ENCODE data around the gene TMEM30A.

TMEM30A gene

DNA sequence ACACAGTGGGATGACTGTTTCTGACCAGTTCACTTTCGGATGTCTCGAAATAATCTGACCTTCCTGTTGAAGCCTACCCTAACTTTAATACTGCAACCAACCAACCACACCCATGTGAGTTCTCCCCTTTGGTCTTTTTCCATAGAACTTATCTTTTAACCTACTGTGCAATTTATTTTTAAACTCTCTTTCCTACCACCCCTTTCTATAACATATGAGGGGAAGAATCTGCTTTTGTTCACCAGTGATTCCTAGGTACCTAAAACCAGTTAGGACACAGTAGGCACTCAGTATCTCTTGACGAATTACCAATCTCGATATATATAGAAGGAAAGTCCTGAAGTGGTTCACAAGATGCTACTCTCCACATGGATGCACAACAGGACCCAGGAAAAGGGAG is 48.0 kb downstream of the TMEM30A start:
- WGBS (ENCODE audit: insufficient coverage, insufficient read length) = no CpG with 5 or more reads among the region's 4 CpGs
- H3K27ac ChIP-seq (ENCODE audit: low read length) = no peak overlapping the region
- H3K9me3 ChIP-seq (ENCODE audit: control insufficient read depth, insufficient read depth, low read length) = no peaks in the 10 kb centered on the region
- H3K36me3 ChIP-seq (ENCODE audit: control insufficient read depth, insufficient read depth, low read length) = peaks cover 8% of the 10 kb centered on the region; the same call in 1 of the 2 replicates
- H3K27me3 ChIP-seq (ENCODE audit: control insufficient read depth, insufficient read depth, low read length) = no peaks in the 10 kb centered on the region
- no peak overlapping the region for H3K4me3 ChIP-seq (ENCODE audit: low read length)
- DNase-seq (ENCODE audit: low read depth, low spot score) = no peak
- peaks cover 5% of the 10 kb centered on the region; the same call in 1 of the 2 replicates for H3K4me1 ChIP-seq (ENCODE audit: control insufficient read depth, insufficient read depth, low read length)

DNA sequence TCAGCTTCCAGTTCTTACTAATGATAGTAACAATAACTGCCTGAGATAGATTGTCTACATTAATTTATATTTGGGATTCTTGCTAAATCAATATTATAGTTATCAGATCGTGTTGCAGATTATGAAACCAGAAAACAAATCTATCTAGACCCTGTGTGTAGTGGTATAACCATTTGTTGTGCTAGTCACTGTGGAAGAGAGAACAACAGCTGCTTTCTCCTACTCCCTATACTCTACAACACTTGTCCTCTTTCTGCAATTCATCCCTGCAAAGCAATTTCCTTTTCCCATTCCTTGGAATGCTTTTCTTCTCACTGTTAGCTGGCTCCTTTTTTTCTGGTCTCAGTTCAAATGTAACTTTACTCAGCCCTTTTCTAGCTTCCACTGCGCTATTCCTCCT is 49.3 kb downstream of the TMEM30A start:
- DNase-seq (ENCODE audit: low read depth, low spot score) = no peak
- no peak overlapping the region for H3K27ac ChIP-seq (ENCODE audit: low read length)
- H3K4me1 ChIP-seq (ENCODE audit: control insufficient read depth, insufficient read depth, low read length) = peaks cover 5% of the 10 kb centered on the region; the same call in 1 of the 2 replicates
- H3K4me3 ChIP-seq (ENCODE audit: low read length) = no peak overlapping the region
- H3K27me3 ChIP-seq (ENCODE audit: control insufficient read depth, insufficient read depth, low read length) = no peaks in the 10 kb centered on the region
- H3K36me3 ChIP-seq (ENCODE audit: control insufficient read depth, insufficient read depth, low read length) = peaks cover 8% of the 10 kb centered on the region; the same call in 1 of the 2 replicates
- no peaks in the 10 kb centered on the region for H3K9me3 ChIP-seq (ENCODE audit: control insufficient read depth, insufficient read depth, low read length)
- no CpG with 5 or more reads among the region's 2 CpGs for whole genome bisulfite sequencing (ENCODE audit: insufficient coverage, insufficient read length)

DNA sequence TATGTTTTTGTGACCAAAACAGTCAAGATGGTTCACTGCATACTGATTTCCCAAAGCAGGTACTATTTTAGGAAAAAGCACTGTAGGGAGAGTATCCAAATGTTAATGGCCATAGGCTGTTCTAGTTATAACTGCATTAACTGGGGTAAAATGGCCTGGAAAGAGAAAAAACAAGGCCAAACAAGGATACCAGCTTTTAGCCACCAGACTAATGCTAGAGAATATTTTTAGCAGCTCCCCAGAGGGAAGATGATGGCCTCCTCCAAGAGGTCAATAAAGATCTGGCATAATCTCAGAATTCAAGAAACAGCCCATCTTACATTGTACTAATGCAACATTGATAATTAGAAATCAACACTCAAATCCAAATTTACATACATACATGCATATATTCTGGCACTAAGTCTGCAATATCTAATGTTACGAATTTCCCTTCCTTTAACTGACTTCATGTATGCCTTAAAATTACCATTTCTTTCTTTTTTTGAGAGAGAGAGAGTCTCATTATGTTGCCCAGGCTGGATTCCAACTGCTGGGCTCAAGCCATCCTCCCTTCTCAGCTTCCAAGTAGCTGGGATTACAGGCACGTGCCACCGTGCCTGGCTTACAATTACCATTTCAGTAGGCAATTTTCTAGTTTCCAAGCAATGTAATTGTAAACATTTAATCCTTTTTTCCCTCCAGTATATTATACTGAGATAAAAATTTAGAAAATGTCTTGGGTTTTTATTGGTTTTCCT is 50.3 kb downstream of the TMEM30A start:
- Histone ChIP-seq H3K4me1 (ENCODE audit: control insufficient read depth, insufficient read depth, low read length) (peaks cover 5% of the 10 kb centered on the region; the same call in 1 of the 2 replicates), H3K27me3 (ENCODE audit: control insufficient read depth, insufficient read depth, low read length) (no peaks in the 10 kb centered on the region), H3K36me3 (ENCODE audit: control insufficient read depth, insufficient read depth, low read length) (peaks cover 8% of the 10 kb centered on the region; the same call in 1 of the 2 replicates), H3K27ac (ENCODE audit: low read length) (no peak overlapping the region), H3K9me3 (ENCODE audit: control insufficient read depth, insufficient read depth, low read length) (no peaks in the 10 kb centered on the region), H3K4me3 (ENCODE audit: low read length) (no peak overlapping the region)
- DNase-seq (ENCODE audit: low read depth, low spot score) = no peak
- WGBS (ENCODE audit: insufficient coverage, insufficient read length) = no CpG with 5 or more reads among the region's 3 CpGs

DNA sequence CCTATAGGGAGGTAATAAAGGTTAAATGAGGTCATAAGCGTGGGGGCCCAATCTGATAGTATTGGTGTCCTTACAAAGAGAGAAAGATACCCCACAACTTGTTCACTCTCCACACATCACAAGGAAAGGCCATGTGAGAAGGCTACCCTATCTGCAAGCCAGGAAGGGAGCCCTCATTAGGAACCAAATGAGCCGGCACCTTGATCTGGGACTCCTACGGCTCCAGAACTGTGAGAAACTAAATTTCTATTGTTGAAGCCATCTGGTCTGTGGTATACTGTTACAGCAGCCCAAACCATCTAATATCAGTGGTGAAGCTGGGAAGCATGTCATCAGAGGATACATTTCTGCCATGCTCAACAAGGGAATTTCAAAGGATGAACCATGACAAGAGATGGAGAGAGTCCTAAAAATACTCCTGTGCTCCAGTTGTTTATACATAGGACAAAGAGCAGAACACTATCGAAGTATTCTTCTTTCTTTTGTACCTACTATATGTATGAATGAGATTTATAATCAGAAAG is 51.4 kb downstream of the TMEM30A start:
- no peak overlapping the region for H3K4me3 ChIP-seq (ENCODE audit: low read length)
- no peak for DNase-seq (ENCODE audit: low read depth, low spot score)
- WGBS (ENCODE audit: insufficient coverage, insufficient read length) = no CpG with 5 or more reads among the region's 4 CpGs
- H3K27ac ChIP-seq (ENCODE audit: low read length) = no peak overlapping the region
- H3K9me3 ChIP-seq (ENCODE audit: control insufficient read depth, insufficient read depth, low read length) = no peaks in the 10 kb centered on the region
- peaks cover 2% of the 10 kb centered on the region; the same call in 1 of the 2 replicates for H3K36me3 ChIP-seq (ENCODE audit: control insufficient read depth, insufficient read depth, low read length)
- H3K4me1 ChIP-seq (ENCODE audit: control insufficient read depth, insufficient read depth, low read length) = peaks cover 5% of the 10 kb centered on the region; the same call in 1 of the 2 replicates
- no peaks in the 10 kb centered on the region for H3K27me3 ChIP-seq (ENCODE audit: control insufficient read depth, insufficient read depth, low read length)

DNA sequence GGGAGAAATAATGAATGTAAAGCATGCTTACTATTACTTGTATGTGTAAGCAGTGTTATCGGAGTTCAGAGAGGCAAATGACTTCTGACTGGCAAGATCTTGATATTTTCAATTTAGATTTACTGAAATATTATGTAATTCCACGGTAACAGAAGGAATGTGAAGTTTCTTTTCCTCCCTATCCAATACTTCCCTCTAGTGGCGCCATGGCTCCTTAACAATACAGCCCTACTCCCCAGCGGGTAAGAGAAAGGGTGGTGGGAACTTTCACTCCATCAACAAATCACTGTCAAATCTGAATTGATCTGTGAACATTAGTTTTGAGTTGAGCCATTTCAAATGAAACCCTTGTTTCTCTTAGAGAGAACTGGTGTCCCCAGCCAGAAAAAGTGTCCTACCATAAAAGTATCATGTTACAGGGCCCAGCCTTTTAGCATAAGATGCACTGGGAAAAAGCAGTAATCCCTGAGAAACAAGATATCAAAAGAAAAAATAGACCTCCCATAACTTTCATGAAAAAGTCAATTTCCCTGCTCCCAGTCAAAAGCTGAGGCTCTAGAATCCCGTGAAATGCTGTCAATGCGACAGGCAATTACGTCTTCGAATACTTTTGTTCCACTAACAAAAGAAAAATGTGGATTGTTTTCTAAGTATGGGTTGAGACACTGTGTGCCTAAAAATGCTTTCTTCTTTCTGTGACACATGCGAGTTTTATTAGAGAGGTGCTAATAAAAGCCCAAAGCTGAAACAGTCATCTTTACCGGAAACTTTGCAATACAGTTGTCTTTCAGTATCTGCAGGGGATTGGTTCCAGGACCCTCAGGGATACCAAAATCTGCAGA is 53.9 kb downstream of the TMEM30A start:
- H3K27me3 ChIP-seq (ENCODE audit: control insufficient read depth, insufficient read depth, low read length) = no peaks in the 10 kb centered on the region
- WGBS (ENCODE audit: insufficient coverage, insufficient read length) = no CpG with 5 or more reads among the region's 10 CpGs
- H3K4me3 ChIP-seq (ENCODE audit: low read length) = no peak overlapping the region
- no peak for DNase-seq (ENCODE audit: low read depth, low spot score)
- H3K9me3 ChIP-seq (ENCODE audit: control insufficient read depth, insufficient read depth, low read length) = no peaks in the 10 kb centered on the region
- no peaks in the 10 kb centered on the region for H3K36me3 ChIP-seq (ENCODE audit: control insufficient read depth, insufficient read depth, low read length)
- no peak overlapping the region for H3K27ac ChIP-seq (ENCODE audit: low read length)
- peaks cover 2% of the 10 kb centered on the region; the same call in 1 of the 2 replicates for H3K4me1 ChIP-seq (ENCODE audit: control insufficient read depth, insufficient read depth, low read length)

DNA sequence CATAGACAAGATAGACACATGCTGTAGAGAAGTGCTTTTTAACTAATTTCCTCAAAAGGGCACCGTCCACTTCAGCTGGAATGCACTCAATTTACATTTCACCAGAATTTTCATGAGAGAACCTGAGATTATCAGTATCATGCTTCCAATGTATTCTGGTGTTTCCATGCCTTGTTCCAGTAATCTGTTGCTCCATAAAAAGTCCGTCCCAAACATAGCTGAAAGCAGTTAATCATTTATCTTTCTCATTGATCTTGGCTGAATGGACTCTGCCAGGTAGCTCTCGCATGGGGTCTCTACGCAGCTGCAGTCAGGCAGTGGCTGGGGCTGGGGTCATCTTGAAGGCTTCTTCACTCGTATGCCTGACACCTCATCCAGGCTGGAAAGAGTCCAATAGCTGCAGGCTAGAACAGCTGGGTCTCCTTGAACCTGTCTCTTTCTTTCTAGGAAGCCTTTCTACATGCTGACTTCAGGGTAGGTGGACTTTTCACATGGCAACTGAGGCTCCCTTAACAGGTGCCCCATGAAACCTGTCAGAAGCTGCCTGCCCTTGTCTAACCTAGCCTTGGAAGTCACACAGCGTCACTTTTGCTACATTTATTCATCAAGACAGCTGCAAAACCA is 60.2 kb downstream of the TMEM30A start:
- no CpG with 5 or more reads among the region's 6 CpGs for WGBS (ENCODE audit: insufficient coverage, insufficient read length)
- no peak for DNase-seq (ENCODE audit: low read depth, low spot score)
- Histone ChIP-seq H3K27me3 (ENCODE audit: control insufficient read depth, insufficient read depth, low read length) (no peaks in the 10 kb centered on the region), H3K36me3 (ENCODE audit: control insufficient read depth, insufficient read depth, low read length) (no peaks in the 10 kb centered on the region), H3K4me1 (ENCODE audit: control insufficient read depth, insufficient read depth, low read length) (no peaks in the 10 kb centered on the region), H3K4me3 (ENCODE audit: low read length) (no peak overlapping the region), H3K27ac (ENCODE audit: low read length) (no peak overlapping the region), H3K9me3 (ENCODE audit: control insufficient read depth, insufficient read depth, low read length) (no peaks in the 10 kb centered on the region)

DNA sequence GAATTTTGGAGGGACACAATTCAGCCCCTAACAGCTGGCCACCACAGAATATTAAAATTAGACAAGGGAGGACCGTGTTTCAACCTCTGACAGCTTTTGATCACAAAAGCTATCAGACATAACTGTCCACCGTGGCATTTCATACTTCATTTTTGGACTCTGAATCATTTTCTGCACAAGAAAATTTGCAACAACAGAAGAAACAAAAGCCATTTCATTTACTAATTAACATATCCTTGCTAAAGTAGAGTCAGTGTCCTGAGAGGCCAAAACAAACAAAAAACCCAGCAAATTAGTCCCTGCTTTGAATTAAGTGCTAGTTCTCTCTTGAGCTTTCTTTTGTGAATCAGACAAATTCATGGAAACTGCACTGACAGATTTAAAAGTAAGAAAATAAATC is 61.2 kb downstream of the TMEM30A start:
- Histone ChIP-seq H3K36me3 (ENCODE audit: control insufficient read depth, insufficient read depth, low read length) (no peaks in the 10 kb centered on the region), H3K9me3 (ENCODE audit: control insufficient read depth, insufficient read depth, low read length) (no peaks in the 10 kb centered on the region), H3K4me1 (ENCODE audit: control insufficient read depth, insufficient read depth, low read length) (no peaks in the 10 kb centered on the region), H3K27ac (ENCODE audit: low read length) (no peak overlapping the region), H3K27me3 (ENCODE audit: control insufficient read depth, insufficient read depth, low read length) (no peaks in the 10 kb centered on the region), H3K4me3 (ENCODE audit: low read length) (no peak overlapping the region)
- DNase-seq (ENCODE audit: low read depth, low spot score) = no peak
- WGBS (ENCODE audit: insufficient coverage, insufficient read length) = no CpG with 5 or more reads among the region's 2 CpGs

DNA sequence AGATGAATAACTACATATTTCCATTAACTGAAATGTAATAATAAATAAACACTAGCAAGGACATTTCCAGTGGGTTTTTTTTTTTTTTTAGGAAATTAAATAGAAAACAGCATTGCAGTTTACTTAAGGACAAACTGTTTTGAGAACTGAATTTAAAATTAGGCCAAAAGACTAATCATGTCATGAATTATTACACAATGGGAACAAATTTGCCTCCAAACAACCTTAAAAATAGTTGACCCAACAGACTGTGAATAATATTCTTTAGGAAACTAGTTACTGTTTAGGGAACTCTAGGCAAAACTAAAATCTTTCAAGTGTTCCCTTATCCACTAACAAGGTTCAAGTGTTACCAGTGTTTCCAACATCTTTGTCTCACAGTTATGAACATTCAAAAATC is 62.3 kb downstream of the TMEM30A start:
- no peak for DNase-seq (ENCODE audit: low read depth, low spot score)
- no peaks in the 10 kb centered on the region for H3K9me3 ChIP-seq (ENCODE audit: control insufficient read depth, insufficient read depth, low read length)
- no peaks in the 10 kb centered on the region for H3K4me1 ChIP-seq (ENCODE audit: control insufficient read depth, insufficient read depth, low read length)
- no peaks in the 10 kb centered on the region for H3K27me3 ChIP-seq (ENCODE audit: control insufficient read depth, insufficient read depth, low read length)
- no peak overlapping the region for H3K4me3 ChIP-seq (ENCODE audit: low read length)
- H3K27ac ChIP-seq (ENCODE audit: low read length) = no peak overlapping the region
- H3K36me3 ChIP-seq (ENCODE audit: control insufficient read depth, insufficient read depth, low read length) = no peaks in the 10 kb centered on the region

DNA sequence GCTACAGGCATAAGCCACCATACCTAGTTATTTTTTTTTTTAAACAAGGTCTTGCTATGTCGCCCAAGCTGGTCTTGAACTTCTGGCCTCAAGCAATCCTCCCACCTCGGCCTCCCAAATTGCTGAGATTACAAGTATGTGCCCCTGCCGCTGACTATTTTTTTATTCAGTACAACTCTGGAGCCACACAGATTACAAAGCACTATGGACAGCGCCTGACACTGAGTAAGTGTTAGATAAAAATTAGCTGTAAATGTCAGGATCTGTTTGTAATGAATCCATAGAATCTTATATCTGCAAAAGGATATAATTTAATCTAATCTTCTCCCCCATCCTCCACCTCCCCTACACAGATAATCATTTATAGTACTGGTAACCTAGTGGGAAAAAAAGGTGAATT is 63.5 kb downstream of the TMEM30A start:
- no peaks in the 10 kb centered on the region for H3K36me3 ChIP-seq (ENCODE audit: control insufficient read depth, insufficient read depth, low read length)
- no CpG with 5 or more reads among the region's 4 CpGs for WGBS (ENCODE audit: insufficient coverage, insufficient read length)

DNA sequence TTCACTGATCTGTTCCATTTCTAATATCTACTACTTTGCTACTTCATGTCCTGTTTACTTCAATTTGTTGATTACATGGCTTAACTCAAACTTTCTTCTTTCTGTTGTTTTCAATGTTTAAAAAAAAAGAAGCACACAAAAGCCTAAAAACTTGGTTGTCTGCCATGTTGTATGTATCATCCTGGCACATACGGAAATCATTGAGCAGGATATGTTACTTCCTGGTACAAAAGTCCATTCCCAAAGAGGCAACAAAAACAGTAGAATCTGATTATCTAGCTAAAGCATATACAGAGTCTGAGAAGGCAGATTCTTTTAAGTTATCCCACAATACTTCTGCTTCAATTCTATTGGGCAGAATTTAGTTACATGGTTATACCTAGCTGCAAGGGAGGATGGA is 64.2 kb downstream of the TMEM30A start:
- Histone ChIP-seq H3K27ac (ENCODE audit: low read length) (no peak overlapping the region), H3K27me3 (ENCODE audit: control insufficient read depth, insufficient read depth, low read length) (no peaks in the 10 kb centered on the region), H3K36me3 (ENCODE audit: control insufficient read depth, insufficient read depth, low read length) (no peaks in the 10 kb centered on the region), H3K4me3 (ENCODE audit: low read length) (no peak overlapping the region), H3K9me3 (ENCODE audit: control insufficient read depth, insufficient read depth, low read length) (no peaks in the 10 kb centered on the region), H3K4me1 (ENCODE audit: control insufficient read depth, insufficient read depth, low read length) (no peaks in the 10 kb centered on the region)
- DNase-seq (ENCODE audit: low read depth, low spot score) = no peak
- no CpG with 5 or more reads among the region's 1 CpG for WGBS (ENCODE audit: insufficient coverage, insufficient read length)

More for the DNA sequence above, 63.5 kb downstream of the TMEM30A start:
- Histone ChIP-seq H3K27ac (ENCODE audit: low read length) (no peak overlapping the region), H3K9me3 (ENCODE audit: control insufficient read depth, insufficient read depth, low read length) (no peaks in the 10 kb centered on the region), H3K4me1 (ENCODE audit: control insufficient read depth, insufficient read depth, low read length) (no peaks in the 10 kb centered on the region), H3K4me3 (ENCODE audit: low read length) (no peak overlapping the region), H3K27me3 (ENCODE audit: control insufficient read depth, insufficient read depth, low read length) (no peaks in the 10 kb centered on the region)
- DNase-seq (ENCODE audit: low read depth, low spot score) = no peak
